ENCODE results near the gene LRP6. TPM values are rescaled to one million over a fixed set of nuclear protein-coding genes. Genes with fewer than 3 reads are reported as not detected.

Gene LRP6
- total RNA-seq, 1 experiment from 2014 or later: 62.4 TPM

DNA sequence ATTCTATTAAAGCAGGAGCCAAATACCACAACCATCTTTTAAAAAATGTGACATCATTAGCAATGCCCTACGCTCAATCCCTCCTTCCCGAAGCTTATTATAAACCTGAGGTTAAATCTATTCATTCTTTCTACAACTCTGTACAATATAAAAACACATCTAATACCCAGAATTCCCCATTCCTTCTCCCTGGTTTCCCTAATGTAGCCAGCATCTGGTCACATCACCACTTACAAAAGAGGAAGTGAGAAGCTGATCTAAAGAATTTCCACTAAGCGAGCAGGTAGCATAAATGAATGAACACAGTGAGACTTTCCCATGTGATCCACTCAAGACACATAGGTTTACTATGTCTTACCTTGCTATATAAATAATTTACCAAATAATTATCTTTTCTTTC lies 90.4 kb downstream of the LRP6 start:
- Histone ChIP-seq H3K56ac (ENCODE audit: insufficient read length, low read depth, low read length) (no peak overlapping the region), H3K27ac (ENCODE audit: insufficient read length, low read depth, low read length) (no peak overlapping the region), H3K4me2 (ENCODE audit: insufficient read depth, insufficient read length, low read length) (no peak overlapping the region)

More for the DNA sequence above, 90.4 kb downstream of the LRP6 start:
- H2BK15ac ChIP-seq (ENCODE audit: low read depth, low read length): no peak overlapping the region
- no peak overlapping the region for H2BK120ac ChIP-seq (ENCODE audit: low read depth, low read length, poor library complexity, severe bottlenecking)
- H3K23me2 ChIP-seq (ENCODE audit: insufficient read length, low read depth, low read length, poor library complexity, severe bottlenecking): no peaks in the 10 kb centered on the region
- H3K4me3 Mint-ChIP-seq: no peak overlapping the region
- no peak overlapping the region for H2BK12ac ChIP-seq (ENCODE audit: insufficient read length, low read depth, low read length)
- H2AFZ ChIP-seq (ENCODE audit: low read length): no peak overlapping the region
- no peak overlapping the region for H3K18ac ChIP-seq (ENCODE audit: insufficient read length, low read depth, low read length)
- H4K20me1 ChIP-seq (ENCODE audit: control insufficient read depth, insufficient read depth, insufficient read length): no peaks in the 10 kb centered on the region
- H3K79me1 ChIP-seq (ENCODE audit: insufficient read depth, low read depth, low read length, poor library complexity, severe bottlenecking): no peaks in the 10 kb centered on the region
- H2BK20ac ChIP-seq (ENCODE audit: low read depth, low read length, poor library complexity, severe bottlenecking): no peak overlapping the region
- no peak overlapping the region for H4K8ac ChIP-seq (replicated peaks; ENCODE audit: insufficient read length, low read depth, low read length)
- no peaks in the 10 kb centered on the region for H3K9me3 ChIP-seq (ENCODE audit: control insufficient read depth, low read depth, low read length)
- no peak overlapping the region for H3K14ac ChIP-seq (ENCODE audit: insufficient read depth, low read length)
- H4K91ac ChIP-seq (ENCODE audit: insufficient read length, low read depth, low read length): no peak overlapping the region
- no peak overlapping the region for H3K9ac ChIP-seq (ENCODE audit: extremely low read depth, insufficient read length, low read length)
- no peaks in the 10 kb centered on the region for H3K27me3 ChIP-seq (ENCODE audit: insufficient read depth, low read length)
- no peak overlapping the region for H3K23ac ChIP-seq (ENCODE audit: insufficient read length, low read depth, low read length)
- H3T11ph ChIP-seq (ENCODE audit: low read length): no peak overlapping the region
- no peak for DNase-seq
- H3K4me1 Mint-ChIP-seq: no peaks in the 10 kb centered on the region
- H3K79me2 ChIP-seq (ENCODE audit: insufficient read depth, low read length): no peaks in the 10 kb centered on the region
- H3K27ac Mint-ChIP-seq: no peak overlapping the region
- H2BK5ac ChIP-seq (ENCODE audit: insufficient read length, low read length): no peak overlapping the region
- no peaks in the 10 kb centered on the region for H3K4me1 ChIP-seq (ENCODE audit: insufficient read depth, low read length)
- no peak overlapping the region for H4K5ac ChIP-seq (ENCODE audit: insufficient read length, low read depth, low read length)
- H3K4ac ChIP-seq (ENCODE audit: low read depth, low read length): no peak overlapping the region
- peaks cover 5 to 23% (median 19%) of the 10 kb centered on the region in 3 experiments; a peak in 5 of 7 replicates for H3K36me3 Mint-ChIP-seq (ENCODE audit: insufficient read depth in 1 of 3, low read depth in 3 of 3)
- TF ChIP-seq CTCF (conservative IDR thresholded peaks at IDR 0.05): no peak
- no peaks in the 10 kb centered on the region for H3K27me3 Mint-ChIP-seq (ENCODE audit: low read depth)
- H2AK5ac ChIP-seq (ENCODE audit: insufficient read length, low read length): no peak overlapping the region
- no CpG with 5 or more reads among the region's 3 CpGs for WGBS (ENCODE audit: extremely low coverage, insufficient read length, low lambda C conversion rate)
- H3K9me3 Mint-ChIP-seq: no peaks in the 10 kb centered on the region
